ENCODE measurements around the gene KREMEN1. TPM values are rescaled to one million over a fixed set of nuclear protein-coding genes. Genes with fewer than 3 reads are reported as not detected.

KREMEN1 gene
- polyA plus RNA-seq, 1 donor, result 26.3 TPM

- H3K27me3 ChIP-seq (ENCODE audit: control insufficient read depth, insufficient read depth, low read length), result no peaks in the 10 kb centered on the region
- no peaks in the 10 kb centered on the region for H3K4me1 ChIP-seq (ENCODE audit: control insufficient read depth, insufficient read depth, low read length)
- H3K36me3 ChIP-seq (ENCODE audit: control insufficient read depth, insufficient read depth, low read length), result peaks cover 75% of the 10 kb centered on the region
- no CpG with 5 or more reads among the region's 16 CpGs for WGBS (ENCODE audit: insufficient coverage, low lambda C conversion rate)
- no peak overlapping the region for H3K27ac ChIP-seq (ENCODE audit: low read length)
- no peaks in the 10 kb centered on the region for H3K9me3 ChIP-seq (ENCODE audit: control insufficient read depth, low read depth, low read length)
- DNase-seq, result no peak
- no peak overlapping the region for H3K4me3 ChIP-seq (ENCODE audit: low read length)
Measured at GRCh38 chr22:29143941-29144785, 71.3 kb downstream of the KREMEN1 start.

- Histone ChIP-seq H3K27me3 (ENCODE audit: control insufficient read depth, insufficient read depth, low read length) (no peaks in the 10 kb centered on the region), H3K27ac (ENCODE audit: low read length) (no peak overlapping the region), H3K4me3 (ENCODE audit: low read length) (no peak overlapping the region), H3K9me3 (ENCODE audit: control insufficient read depth, low read depth, low read length) (no peaks in the 10 kb centered on the region), H3K4me1 (ENCODE audit: control insufficient read depth, insufficient read depth, low read length) (no peaks in the 10 kb centered on the region), H3K36me3 (ENCODE audit: control insufficient read depth, insufficient read depth, low read length) (peaks cover 69% of the 10 kb centered on the region)
- no CpG with 5 or more reads among the region's 14 CpGs for WGBS (ENCODE audit: insufficient coverage, low lambda C conversion rate)
- no peak for DNase-seq
Measured at GRCh38 chr22:29144786-29145160, 71.9 kb downstream of the KREMEN1 start.

DNA sequence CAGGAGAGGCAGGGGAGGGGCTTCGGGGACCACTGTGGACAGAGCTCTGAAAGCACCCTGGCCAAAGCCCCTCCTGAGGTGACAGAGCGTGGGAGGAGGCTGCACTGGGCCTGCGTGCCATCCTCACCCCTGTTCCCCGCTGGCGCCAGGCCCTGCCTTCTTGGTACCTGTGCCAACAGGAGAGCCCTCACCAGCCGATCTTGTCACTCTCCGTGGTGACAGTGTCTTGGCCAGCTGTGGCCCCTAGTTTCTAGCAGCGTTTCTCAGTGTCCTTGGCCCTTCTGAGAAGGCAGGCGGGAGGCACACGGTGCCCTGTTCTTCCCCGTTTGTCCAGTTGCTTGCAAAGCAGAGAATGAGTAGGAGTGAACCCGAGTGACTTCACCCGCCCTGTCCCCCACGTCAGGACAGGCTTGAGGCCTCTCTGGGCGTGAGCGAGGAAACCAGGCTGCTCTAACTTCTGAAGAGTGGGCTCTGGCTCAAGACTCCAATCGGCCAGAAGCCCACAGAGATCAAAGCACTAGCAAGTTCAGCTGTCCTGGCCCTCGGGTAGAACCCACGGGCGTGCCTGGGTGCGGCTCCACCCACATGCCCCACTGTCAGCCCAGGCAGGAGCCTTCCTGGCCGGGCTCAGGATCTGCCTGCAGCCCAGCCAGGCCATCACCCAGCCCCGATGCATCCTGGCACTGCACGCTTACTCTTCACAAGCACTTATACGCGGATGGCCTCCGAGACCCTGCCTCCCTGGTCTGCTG is 72.7 kb downstream of the KREMEN1 start:
- Histone ChIP-seq H3K9me3 (ENCODE audit: control insufficient read depth, low read depth, low read length) (no peaks in the 10 kb centered on the region), H3K36me3 (ENCODE audit: control insufficient read depth, insufficient read depth, low read length) (peaks cover 62% of the 10 kb centered on the region), H3K27me3 (ENCODE audit: control insufficient read depth, insufficient read depth, low read length) (no peaks in the 10 kb centered on the region), H3K27ac (ENCODE audit: low read length) (no peak overlapping the region), H3K4me1 (ENCODE audit: control insufficient read depth, insufficient read depth, low read length) (no peaks in the 10 kb centered on the region), H3K4me3 (ENCODE audit: low read length) (no peak overlapping the region)
- no peak for DNase-seq
- 100% methylated on average over 1 of the region's 27 CpGs for WGBS (ENCODE audit: insufficient coverage, low lambda C conversion rate)

GRCh38 chr22:29146091-29146560 is 73.3 kb downstream of the KREMEN1 start:
- no peak overlapping the region for H3K4me3 ChIP-seq (ENCODE audit: low read length)
- WGBS (ENCODE audit: insufficient coverage, low lambda C conversion rate), result 100% methylated on average over 1 of the region's 14 CpGs
- no peaks in the 10 kb centered on the region for H3K27me3 ChIP-seq (ENCODE audit: control insufficient read depth, insufficient read depth, low read length)
- no peak for DNase-seq
- H3K4me1 ChIP-seq (ENCODE audit: control insufficient read depth, insufficient read depth, low read length), result no peaks in the 10 kb centered on the region
- H3K27ac ChIP-seq (ENCODE audit: low read length), result no peak overlapping the region
- peaks cover 59% of the 10 kb centered on the region for H3K36me3 ChIP-seq (ENCODE audit: control insufficient read depth, insufficient read depth, low read length)
- H3K9me3 ChIP-seq (ENCODE audit: control insufficient read depth, low read depth, low read length), result no peaks in the 10 kb centered on the region

DNA sequence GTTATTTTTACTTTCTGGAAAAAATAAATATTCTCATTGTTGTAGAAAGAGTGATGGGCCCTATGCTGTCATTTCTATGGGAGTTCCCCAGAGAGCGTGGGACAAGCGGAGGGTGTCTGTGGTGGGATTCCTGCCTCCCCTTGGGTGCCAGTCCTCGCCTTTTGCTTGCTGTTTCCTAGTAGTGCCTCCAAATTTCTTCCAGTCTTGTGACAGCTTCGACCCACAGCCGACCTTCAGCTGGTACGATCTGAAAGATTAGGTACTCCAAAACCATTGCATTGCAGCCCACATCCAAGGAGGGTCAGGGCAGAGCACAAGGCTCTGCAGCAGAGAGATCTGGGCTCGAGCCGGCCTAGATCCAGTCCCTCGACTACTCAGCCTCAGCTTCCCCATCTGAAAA is 73.9 kb downstream of the KREMEN1 start:
- no peak for DNase-seq
- no peaks in the 10 kb centered on the region for H3K27me3 ChIP-seq (ENCODE audit: control insufficient read depth, insufficient read depth, low read length)
- WGBS (ENCODE audit: insufficient coverage, low lambda C conversion rate), result no CpG with 5 or more reads among the region's 9 CpGs
- no peaks in the 10 kb centered on the region for H3K9me3 ChIP-seq (ENCODE audit: control insufficient read depth, low read depth, low read length)
- H3K4me1 ChIP-seq (ENCODE audit: control insufficient read depth, insufficient read depth, low read length), result no peaks in the 10 kb centered on the region
- no peak overlapping the region for H3K4me3 ChIP-seq (ENCODE audit: low read length)
- H3K27ac ChIP-seq (ENCODE audit: low read length), result peak overlapping the region; percentile 14
- peaks cover 52% of the 10 kb centered on the region for H3K36me3 ChIP-seq (ENCODE audit: control insufficient read depth, insufficient read depth, low read length)

DNA sequence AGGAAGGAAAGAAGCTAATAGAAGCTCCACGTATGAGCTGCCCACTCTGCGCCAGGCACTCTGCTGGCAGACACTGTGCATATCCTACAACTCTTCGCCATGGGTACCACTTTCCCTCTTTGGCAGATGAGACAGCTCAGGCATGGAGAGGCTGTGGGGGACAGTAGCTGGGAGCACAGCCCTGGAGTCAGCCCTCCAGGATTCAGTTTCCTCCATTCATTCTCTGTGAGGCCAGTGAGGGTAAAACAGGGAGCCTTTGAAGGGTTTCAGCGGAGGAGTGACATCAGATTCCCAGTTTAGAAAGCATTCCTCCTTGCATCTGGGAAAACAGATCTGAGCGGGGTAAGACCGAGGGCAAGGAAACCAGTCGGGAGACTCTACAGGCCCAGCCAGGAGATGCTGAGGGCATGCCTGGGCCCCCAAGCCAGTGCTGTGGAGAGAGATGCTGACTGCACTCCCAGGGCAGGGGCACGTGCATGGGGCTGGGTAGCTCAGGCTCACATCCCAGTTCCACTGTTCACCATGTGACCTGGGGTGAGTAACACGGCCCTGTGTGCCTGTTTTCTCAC is 74.6 kb downstream of the KREMEN1 start:
- Histone ChIP-seq H3K9me3 (ENCODE audit: control insufficient read depth, low read depth, low read length) (no peaks in the 10 kb centered on the region), H3K27me3 (ENCODE audit: control insufficient read depth, insufficient read depth, low read length) (no peaks in the 10 kb centered on the region), H3K27ac (ENCODE audit: low read length) (peak overlapping the region; percentile 14), H3K4me1 (ENCODE audit: control insufficient read depth, insufficient read depth, low read length) (no peaks in the 10 kb centered on the region), H3K4me3 (ENCODE audit: low read length) (no peak overlapping the region), H3K36me3 (ENCODE audit: control insufficient read depth, insufficient read depth, low read length) (peaks cover 46% of the 10 kb centered on the region)
- no CpG with 5 or more reads among the region's 9 CpGs for WGBS (ENCODE audit: insufficient coverage, low lambda C conversion rate)
- peak in 1 of 2 donors; percentile 18 for DNase-seq

- Histone ChIP-seq H3K9me3 (ENCODE audit: control insufficient read depth, low read depth, low read length) (no peaks in the 10 kb centered on the region), H3K36me3 (ENCODE audit: control insufficient read depth, insufficient read depth, low read length) (peaks cover 42% of the 10 kb centered on the region), H3K27me3 (ENCODE audit: control insufficient read depth, insufficient read depth, low read length) (no peaks in the 10 kb centered on the region), H3K4me3 (ENCODE audit: low read length) (no peak overlapping the region), H3K27ac (ENCODE audit: low read length) (no peak overlapping the region), H3K4me1 (ENCODE audit: control insufficient read depth, insufficient read depth, low read length) (no peaks in the 10 kb centered on the region)
- no peak for DNase-seq
- no CpG with 5 or more reads among the region's 6 CpGs for WGBS (ENCODE audit: insufficient coverage, low lambda C conversion rate)
Measured at GRCh38 chr22:29148036-29148435, 75.2 kb downstream of the KREMEN1 start.

DNA sequence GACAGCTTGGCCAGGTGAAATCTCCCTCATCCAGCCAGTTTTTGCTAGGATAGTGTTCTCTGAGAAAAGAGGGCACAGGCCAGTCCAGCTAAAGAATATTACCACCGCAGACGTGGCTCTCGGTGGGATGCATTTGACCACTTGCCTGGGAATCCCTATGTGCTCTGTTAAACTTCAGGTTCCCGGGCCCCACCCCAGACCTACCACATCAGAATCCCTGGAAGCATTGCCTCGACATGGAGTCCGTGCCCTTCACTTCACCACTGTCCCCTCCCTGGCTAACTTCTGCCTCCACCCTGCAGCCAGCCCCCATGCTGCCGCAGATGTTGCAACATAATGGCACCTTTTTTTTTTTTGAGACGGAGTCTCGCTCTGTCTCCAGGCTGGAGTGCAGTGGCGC is 76.0 kb downstream of the KREMEN1 start:
- H3K4me1 ChIP-seq (ENCODE audit: control insufficient read depth, insufficient read depth, low read length), result no peaks in the 10 kb centered on the region
- H3K4me3 ChIP-seq (ENCODE audit: low read length), result no peak overlapping the region
- H3K36me3 ChIP-seq (ENCODE audit: control insufficient read depth, insufficient read depth, low read length), result peaks cover 37% of the 10 kb centered on the region
- H3K27ac ChIP-seq (ENCODE audit: low read length), result no peak overlapping the region
- no CpG with 5 or more reads among the region's 10 CpGs for WGBS (ENCODE audit: insufficient coverage, low lambda C conversion rate)
- DNase-seq, result no peak
- no peaks in the 10 kb centered on the region for H3K27me3 ChIP-seq (ENCODE audit: control insufficient read depth, insufficient read depth, low read length)
- H3K9me3 ChIP-seq (ENCODE audit: control insufficient read depth, low read depth, low read length), result no peaks in the 10 kb centered on the region

- H3K27ac ChIP-seq (ENCODE audit: low read length), result no peak overlapping the region
- 80% methylated on average over 1 of the region's 16 CpGs for WGBS (ENCODE audit: insufficient coverage, low lambda C conversion rate)
- H3K27me3 ChIP-seq (ENCODE audit: control insufficient read depth, insufficient read depth, low read length), result no peaks in the 10 kb centered on the region
- H3K4me3 ChIP-seq (ENCODE audit: low read length), result no peak overlapping the region
- H3K4me1 ChIP-seq (ENCODE audit: control insufficient read depth, insufficient read depth, low read length), result no peaks in the 10 kb centered on the region
- no peaks in the 10 kb centered on the region for H3K9me3 ChIP-seq (ENCODE audit: control insufficient read depth, low read depth, low read length)
- peaks cover 25% of the 10 kb centered on the region for H3K36me3 ChIP-seq (ENCODE audit: control insufficient read depth, insufficient read depth, low read length)
- DNase-seq, result no peak
Measured at GRCh38 chr22:29149841-29150555, 77.2 kb downstream of the KREMEN1 start.

DNA sequence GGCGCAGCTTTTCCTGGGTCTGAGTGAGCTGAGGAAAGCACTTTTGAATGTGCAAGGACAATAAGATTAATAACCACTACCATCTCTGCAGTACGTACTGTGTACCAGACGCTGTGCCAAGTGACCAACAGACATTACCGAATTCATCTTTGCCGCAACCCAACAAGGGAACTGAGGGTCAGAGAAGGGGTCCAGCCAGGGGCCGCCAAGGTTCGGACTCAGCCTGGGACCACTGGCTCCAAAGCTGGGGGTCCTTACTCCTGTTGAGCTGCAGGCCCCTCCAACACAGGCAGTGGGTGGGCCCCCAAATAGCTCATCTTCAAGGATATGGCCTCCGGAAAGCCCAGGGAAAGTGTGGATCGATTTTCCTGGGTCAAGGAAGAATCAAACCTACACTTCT is 77.9 kb downstream of the KREMEN1 start:
- Histone ChIP-seq H3K4me1 (ENCODE audit: control insufficient read depth, insufficient read depth, low read length) (no peaks in the 10 kb centered on the region), H3K36me3 (ENCODE audit: control insufficient read depth, insufficient read depth, low read length) (peaks cover 20% of the 10 kb centered on the region), H3K9me3 (ENCODE audit: control insufficient read depth, low read depth, low read length) (no peaks in the 10 kb centered on the region), H3K27ac (ENCODE audit: low read length) (no peak overlapping the region), H3K4me3 (ENCODE audit: low read length) (no peak overlapping the region), H3K27me3 (ENCODE audit: control insufficient read depth, insufficient read depth, low read length) (no peaks in the 10 kb centered on the region)
- WGBS (ENCODE audit: insufficient coverage, low lambda C conversion rate), result 100% methylated on average over 1 of the region's 9 CpGs
- DNase-seq, result no peak
